ENCODE results near the gene IWS1.

DNA sequence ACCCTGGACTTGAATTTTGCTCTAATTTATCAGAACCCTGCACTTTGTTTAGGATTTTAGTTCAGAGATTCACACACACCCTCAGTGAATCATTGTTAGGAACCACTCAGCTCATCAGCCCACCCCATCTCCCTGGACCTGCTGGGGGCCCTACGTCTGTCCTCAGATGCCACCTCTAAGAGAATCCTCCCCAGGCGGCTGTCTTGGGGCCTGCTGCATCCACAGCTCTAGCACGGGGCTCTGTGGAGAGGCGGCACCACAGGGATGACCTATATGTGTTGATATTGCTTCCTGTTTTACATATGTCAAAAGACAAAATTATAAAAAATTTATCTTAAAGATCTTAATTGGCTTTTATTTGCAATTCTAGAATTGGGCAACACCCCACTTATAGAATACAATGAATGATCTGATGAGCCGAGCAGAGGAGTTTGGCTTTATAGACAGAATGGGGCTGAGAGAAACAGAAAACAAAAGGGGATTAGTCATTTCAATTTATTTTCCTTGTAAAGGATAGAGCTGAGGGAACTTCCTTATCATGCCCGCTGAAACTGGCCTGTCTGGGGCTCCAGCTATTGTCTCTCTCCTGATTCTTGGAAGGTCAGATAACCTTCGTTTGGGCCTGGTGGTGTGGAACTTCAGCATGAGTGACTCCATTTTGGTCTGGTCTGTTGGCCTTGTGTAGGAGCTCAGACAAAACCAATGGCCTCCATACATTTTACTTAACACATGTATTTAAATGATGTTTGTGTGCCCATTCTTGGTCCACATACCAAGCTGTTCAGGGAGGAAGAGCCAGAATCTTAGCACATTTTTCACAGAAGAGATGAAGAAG lies 10.6 kb upstream of the IWS1 start:
- no peak for TF ChIP-seq POLR2A (IDR thresholded peaks at IDR 0.05; ENCODE audit: low read depth, low read length)
- TF ChIP-seq TAF1 (IDR thresholded peaks at IDR 0.05; ENCODE audit: borderline replicate concordance, low read depth, low read length): no peak
- TF ChIP-seq POLR2AphosphoS5 (IDR thresholded peaks at IDR 0.05; ENCODE audit: low read depth, low read length): no peak

Measured in GM12892 (cell line).